ENCODE measurements around the gene LOX.

The LOX gene

DNA sequence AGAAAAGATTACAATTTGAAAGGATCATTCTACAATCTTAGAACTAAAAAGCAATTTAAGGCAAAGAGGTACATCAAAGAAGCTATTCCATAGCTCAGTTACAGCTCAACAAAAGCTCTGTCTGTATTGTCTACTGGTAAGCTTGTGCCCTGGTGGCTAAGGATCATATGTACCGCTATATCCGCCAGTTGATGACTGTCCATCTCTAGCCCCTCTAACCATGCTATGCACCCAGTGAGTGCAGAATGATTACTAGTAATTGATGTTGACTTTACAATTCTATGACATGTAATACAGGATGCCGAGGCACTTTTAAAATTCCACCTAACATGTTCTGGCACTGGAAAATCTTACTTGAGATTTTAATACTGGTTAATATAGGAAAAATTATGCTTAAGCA, 13.1 kb downstream of the LOX start:
- no peak for TF ChIP-seq NFRKB (IDR thresholded peaks at IDR 0.05)
- TF ChIP-seq SUZ12 (IDR thresholded peaks at IDR 0.05), result no peak
- TF ChIP-seq SP1 (IDR thresholded peaks at IDR 0.05), result no peak
- no peak for TF ChIP-seq ZNF384 (IDR thresholded peaks at IDR 0.05)
- no peak for TF ChIP-seq ELF4 (IDR thresholded peaks at IDR 0.05)
- TF ChIP-seq BHLHE40 (IDR thresholded peaks at IDR 0.05; ENCODE audit: borderline replicate concordance), result no peak
- no peak for TF ChIP-seq FOXA1 (IDR thresholded peaks at IDR 0.05)
- no peak for TF ChIP-seq L3MBTL2 (conservative IDR thresholded peaks at IDR 0.05)
- TF ChIP-seq, protein P1, sequence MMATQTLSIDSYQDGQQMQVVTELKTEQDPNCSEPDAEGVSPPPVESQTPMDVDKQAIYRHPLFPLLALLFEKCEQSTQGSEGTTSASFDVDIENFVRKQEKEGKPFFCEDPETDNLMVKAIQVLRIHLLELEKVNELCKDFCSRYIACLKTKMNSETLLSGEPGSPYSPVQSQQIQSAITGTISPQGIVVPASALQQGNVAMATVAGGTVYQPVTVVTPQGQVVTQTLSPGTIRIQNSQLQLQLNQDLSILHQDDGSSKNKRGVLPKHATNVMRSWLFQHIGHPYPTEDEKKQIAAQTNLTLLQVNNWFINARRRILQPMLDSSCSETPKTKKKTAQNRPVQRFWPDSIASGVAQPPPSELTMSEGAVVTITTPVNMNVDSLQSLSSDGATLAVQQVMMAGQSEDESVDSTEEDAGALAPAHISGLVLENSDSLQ (IDR thresholded peaks at IDR 0.05), result no peak
- TF ChIP-seq FOXM1 (IDR thresholded peaks at IDR 0.05; ENCODE audit: borderline replicate concordance), result no peak
- TF ChIP-seq CTBP1 (IDR thresholded peaks at IDR 0.05; ENCODE audit: borderline replicate concordance), result no peak
- no peak for TF ChIP-seq TARDBP (IDR thresholded peaks at IDR 0.05)
- TF ChIP-seq FOXK2 (IDR thresholded peaks at IDR 0.05), result no peak
- no peak for TF ChIP-seq LEF1 (IDR thresholded peaks at IDR 0.05; ENCODE audit: borderline replicate concordance)
- no peak for TF ChIP-seq ARNT (IDR thresholded peaks at IDR 0.05)
- TF ChIP-seq HDGF (IDR thresholded peaks at IDR 0.05; ENCODE audit: borderline replicate concordance), result no peak
- ChIA-PET CTCF (interaction anchor here (0.6 to 1.6 kb wide), 2 partner anchors 12 to 137 kb away, joined by 3 to 10 read pairs; no protein-coding TSS in a partner anchor), POLR2A (no interaction called here)
- no peak for DNase-seq (ENCODE audit: extremely low spot score)

DNA sequence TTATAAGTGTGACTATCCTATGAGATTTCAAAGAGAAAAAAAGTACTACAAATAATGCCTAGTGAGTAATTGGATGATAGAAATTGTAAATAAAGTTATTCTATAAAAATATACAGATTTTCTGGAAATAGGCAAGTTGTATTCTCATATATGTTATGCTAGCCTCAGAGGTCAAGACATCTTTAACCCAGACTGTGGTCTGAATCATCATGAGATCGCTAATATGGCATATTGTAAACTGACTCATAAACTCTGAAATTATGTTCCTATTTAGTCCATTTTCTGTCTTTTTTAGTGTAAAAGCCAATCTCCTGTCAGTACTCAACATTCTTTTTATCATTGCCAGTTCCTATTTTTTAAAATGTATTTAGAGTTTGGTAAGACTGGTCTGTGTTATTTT, 14.2 kb downstream of the LOX start:
- POLR2A ChIA-PET, result no interaction called here
- TF ChIP-seq LEF1 (IDR thresholded peaks at IDR 0.05; ENCODE audit: borderline replicate concordance) (no peak), ELF4 (IDR thresholded peaks at IDR 0.05) (no peak), L3MBTL2 (conservative IDR thresholded peaks at IDR 0.05) (no peak), FOXM1 (IDR thresholded peaks at IDR 0.05; ENCODE audit: borderline replicate concordance) (no peak), HDGF (IDR thresholded peaks at IDR 0.05; ENCODE audit: borderline replicate concordance) (no peak), ZNF384 (IDR thresholded peaks at IDR 0.05) (no peak), FOXK2 (IDR thresholded peaks at IDR 0.05) (no peak), BHLHE40 (IDR thresholded peaks at IDR 0.05; ENCODE audit: borderline replicate concordance) (no peak), ARNT (IDR thresholded peaks at IDR 0.05) (no peak)
- CTCF ChIA-PET, result interaction anchor here (1.1 to 2.1 kb wide), 2 partner anchors 11 to 12 kb away, joined by 3 to 9 read pairs; no protein-coding TSS in a partner anchor
- DNase-seq (ENCODE audit: extremely low spot score), result no peak

DNA sequence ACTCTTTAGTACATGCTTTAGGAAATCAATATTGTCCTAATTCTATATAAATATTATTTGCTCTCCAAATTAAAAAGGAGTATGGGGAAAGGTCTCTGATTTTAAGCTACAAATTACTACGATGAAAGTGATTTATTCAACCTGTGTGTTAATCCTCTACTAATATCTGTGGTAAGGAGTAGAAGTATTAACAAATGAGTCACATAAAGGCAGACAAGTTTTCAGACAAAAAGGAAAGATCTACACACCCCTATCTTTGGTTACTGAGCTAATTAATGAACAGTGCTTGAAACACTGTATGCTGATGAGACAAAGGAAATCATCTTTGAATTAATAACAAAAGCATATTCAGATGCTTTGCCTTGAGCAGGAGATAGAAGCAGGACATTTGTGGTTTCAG, 15.9 kb downstream of the LOX start:
- DNase-seq (ENCODE audit: extremely low spot score), result no peak
- POLR2A ChIA-PET, result no interaction called here
- TF ChIP-seq TARDBP (IDR thresholded peaks at IDR 0.05) (no peak), FOXM1 (IDR thresholded peaks at IDR 0.05; ENCODE audit: borderline replicate concordance) (no peak), LEF1 (IDR thresholded peaks at IDR 0.05; ENCODE audit: borderline replicate concordance) (no peak), CTBP1 (IDR thresholded peaks at IDR 0.05; ENCODE audit: borderline replicate concordance) (no peak), NFRKB (IDR thresholded peaks at IDR 0.05) (no peak), HDGF (IDR thresholded peaks at IDR 0.05; ENCODE audit: borderline replicate concordance) (no peak), SUZ12 (IDR thresholded peaks at IDR 0.05) (no peak)
- CTCF ChIA-PET, result interaction anchor here (2.1 kb wide), 1 partner anchor 14 kb away, joined by 9 read pairs; no protein-coding TSS in a partner anchor

DNA sequence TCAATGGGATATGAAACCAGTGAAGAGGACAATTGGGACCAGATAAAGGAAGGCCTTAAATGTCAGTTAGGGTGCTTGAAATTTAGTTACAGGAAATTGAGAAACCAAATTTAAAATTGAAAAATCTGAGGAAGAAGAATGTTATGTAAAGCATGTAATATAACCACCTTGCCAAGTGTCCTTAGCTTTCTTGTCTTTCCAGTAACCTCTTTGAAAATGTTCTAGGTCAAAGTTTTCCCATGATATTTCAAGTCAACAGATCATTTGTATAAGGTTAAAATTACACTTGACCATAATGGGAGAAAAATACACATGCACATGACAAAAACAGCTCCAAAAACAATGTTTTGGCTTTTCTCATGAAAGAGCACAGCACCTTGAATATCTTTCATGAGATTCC, 21.1 kb downstream of the LOX start:
- ChIA-PET POLR2A (no interaction called here), CTCF (interaction anchor here (0.8 kb wide), 1 partner anchor 35 kb away, joined by 3 read pairs; no protein-coding TSS in a partner anchor)
- TF ChIP-seq ELF4 (IDR thresholded peaks at IDR 0.05), result no peak
- no peak for DNase-seq (ENCODE audit: extremely low spot score)

DNA sequence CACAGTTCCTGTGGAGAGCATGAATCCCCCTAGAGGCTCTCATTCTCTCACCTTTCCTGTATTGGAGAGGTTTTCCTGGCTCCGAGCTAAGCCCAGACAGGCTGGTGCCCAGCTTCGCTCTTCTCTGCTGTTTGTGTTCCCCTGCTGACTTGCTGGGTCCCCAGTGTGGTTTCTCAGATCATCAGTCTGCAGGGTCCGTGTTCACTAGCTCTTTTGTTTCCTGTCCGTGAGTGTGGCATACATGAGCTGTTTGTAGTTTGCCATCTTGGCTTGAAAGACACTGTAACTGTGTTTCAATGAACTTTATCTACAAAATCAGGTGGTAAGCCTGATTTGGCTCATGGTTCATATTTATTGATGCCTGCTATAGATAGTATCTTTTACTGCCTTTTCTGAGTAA, 23.8 kb downstream of the LOX start:
- TF ChIP-seq ARNT (IDR thresholded peaks at IDR 0.05) (no peak), FOXM1 (IDR thresholded peaks at IDR 0.05; ENCODE audit: borderline replicate concordance) (no peak), HDGF (IDR thresholded peaks at IDR 0.05; ENCODE audit: borderline replicate concordance) (no peak), SP1 (IDR thresholded peaks at IDR 0.05) (no peak), BHLHE40 (IDR thresholded peaks at IDR 0.05; ENCODE audit: borderline replicate concordance) (no peak), NFRKB (IDR thresholded peaks at IDR 0.05) (no peak), FOXA1 (IDR thresholded peaks at IDR 0.05) (no peak), TARDBP (IDR thresholded peaks at IDR 0.05) (no peak), L3MBTL2 (conservative IDR thresholded peaks at IDR 0.05) (no peak), SUZ12 (IDR thresholded peaks at IDR 0.05) (no peak)
- POLR2A ChIA-PET, result no interaction called here
- DNase-seq (ENCODE audit: extremely low spot score), result no peak
- CTCF ChIA-PET, result interaction anchor here (1.4 to 2.1 kb wide), 2 partner anchors 23 to 38 kb away, joined by 3 to 8 read pairs; no protein-coding TSS in a partner anchor

DNA sequence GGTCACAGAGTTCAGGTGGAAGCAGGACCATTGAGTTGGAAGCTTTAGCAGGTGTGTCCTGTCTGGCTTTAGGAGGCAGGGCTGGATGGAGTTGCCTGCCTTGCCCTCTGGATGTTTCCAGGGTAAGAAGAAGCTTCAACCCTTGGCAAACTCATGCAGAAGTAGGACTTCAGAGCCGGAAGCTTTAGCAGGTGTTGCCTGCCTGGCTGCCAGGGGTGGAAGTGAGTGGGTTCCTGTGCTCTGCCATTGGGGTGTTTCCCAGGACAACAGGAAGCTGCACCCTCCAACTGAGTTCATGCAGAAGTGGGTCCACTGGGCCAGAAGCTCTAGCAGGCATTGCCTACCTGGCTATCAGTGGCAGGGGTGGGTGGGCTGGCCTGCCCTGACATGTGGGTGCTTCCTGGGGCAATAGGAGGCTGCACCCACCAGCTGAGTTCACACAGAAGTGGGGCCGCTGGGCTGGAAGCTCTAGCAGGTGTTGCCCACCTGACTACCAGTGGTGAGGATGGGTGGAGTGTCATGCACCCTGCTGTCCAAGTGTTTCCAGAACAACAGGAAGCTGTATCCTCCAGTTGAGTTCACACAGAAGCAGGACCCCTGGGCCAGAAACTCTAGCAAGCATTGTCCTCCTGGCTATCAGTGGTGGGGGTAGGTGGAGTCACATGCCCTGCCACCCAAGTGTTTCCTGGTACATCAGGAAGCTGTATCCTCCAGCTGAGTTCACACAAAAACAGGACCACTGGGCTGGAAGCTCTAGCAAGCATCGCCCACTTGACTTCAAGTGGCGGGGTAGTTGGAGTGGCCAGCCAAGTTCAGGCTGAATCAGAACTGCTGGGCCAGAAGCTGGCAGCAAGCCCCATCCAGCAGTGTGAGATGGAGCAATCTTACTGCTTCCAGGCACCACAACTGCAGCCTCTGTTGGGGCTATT, 24.6 kb downstream of the LOX start:
- ChIA-PET POLR2A (no interaction called here), CTCF (interaction anchor here (0.5 to 2.1 kb wide), 3 partner anchors 23 to 447 kb away, joined by 3 to 8 read pairs (median 6); no protein-coding TSS in a partner anchor)
- DNase-seq (ENCODE audit: extremely low spot score), result no peak
- TF ChIP-seq ARNT (IDR thresholded peaks at IDR 0.05), result no peak
- no peak for TF ChIP-seq SUZ12 (IDR thresholded peaks at IDR 0.05)
- TF ChIP-seq ELF4 (IDR thresholded peaks at IDR 0.05), result no peak

DNA sequence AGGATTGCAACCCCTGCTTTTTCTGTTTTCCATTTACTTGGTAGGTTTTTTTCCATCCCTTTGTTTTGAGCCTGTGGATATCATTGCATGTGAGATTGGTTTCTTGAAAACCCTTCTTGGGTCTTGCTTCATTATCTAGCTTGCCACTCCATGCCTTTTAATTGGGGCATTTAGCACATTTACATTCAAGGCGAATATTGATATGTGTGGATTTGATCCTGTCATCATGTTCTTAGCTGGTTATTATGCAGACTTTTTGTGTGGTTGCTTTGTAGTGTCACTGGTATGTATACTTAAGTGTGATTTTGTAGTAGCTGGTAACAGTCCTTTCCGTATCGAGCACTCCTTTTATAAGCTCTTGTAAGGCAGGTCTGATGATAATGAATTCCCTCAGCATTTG, 26.5 kb downstream of the LOX start:
- CTCF ChIA-PET, result no interaction called here
- POLR2A ChIA-PET, result no interaction called here

More for the DNA sequence above, 26.5 kb downstream of the LOX start:
- no peak for DNase-seq (ENCODE audit: extremely low spot score)
- TF ChIP-seq NFRKB (IDR thresholded peaks at IDR 0.05), result no peak
- no peak for TF ChIP-seq ZNF384 (IDR thresholded peaks at IDR 0.05)
- TF ChIP-seq HDGF (IDR thresholded peaks at IDR 0.05; ENCODE audit: borderline replicate concordance), result no peak
- TF ChIP-seq FOXK2 (IDR thresholded peaks at IDR 0.05), result no peak
- TF ChIP-seq FOXA1 (IDR thresholded peaks at IDR 0.05), result no peak
- no peak for TF ChIP-seq TARDBP (IDR thresholded peaks at IDR 0.05)
- no peak for TF ChIP-seq LEF1 (IDR thresholded peaks at IDR 0.05; ENCODE audit: borderline replicate concordance)
- no peak for TF ChIP-seq BHLHE40 (IDR thresholded peaks at IDR 0.05; ENCODE audit: borderline replicate concordance)
- TF ChIP-seq FOXM1 (IDR thresholded peaks at IDR 0.05; ENCODE audit: borderline replicate concordance), result no peak
- no peak for TF ChIP-seq ELF4 (IDR thresholded peaks at IDR 0.05)
- no peak for TF ChIP-seq SUZ12 (IDR thresholded peaks at IDR 0.05)
- TF ChIP-seq CTBP1 (IDR thresholded peaks at IDR 0.05; ENCODE audit: borderline replicate concordance), result no peak
- TF ChIP-seq ARNT (IDR thresholded peaks at IDR 0.05), result no peak
- TF ChIP-seq, protein P1 (IDR thresholded peaks at IDR 0.05), result no peak
- TF ChIP-seq L3MBTL2 (conservative IDR thresholded peaks at IDR 0.05), result no peak
- TF ChIP-seq SP1 (IDR thresholded peaks at IDR 0.05), result no peak

All from HEK293T (cell line).